ENCODE measurements around the gene GIT2.

GIT2 gene

GRCh38 chr12:109881752-109882151 is 114.4 kb downstream of the GIT2 start:
- no peak for TF ChIP-seq CTCF (conservative IDR thresholded peaks at IDR 0.05; ENCODE audit: low read depth, low read length)
- DNase-seq (ENCODE audit: low read depth), result no peak
- no peak overlapping the region for H3K4me3 ChIP-seq (ENCODE audit: low read length)

GRCh38 chr12:109880938-109881337 is 115.2 kb downstream of the GIT2 start:
- DNase-seq (ENCODE audit: low read depth), result no peak
- TF ChIP-seq CTCF (conservative IDR thresholded peaks at IDR 0.05; ENCODE audit: low read depth, low read length), result no peak
- peak overlapping the region; percentile 66 for H3K4me3 ChIP-seq (ENCODE audit: low read length)

GRCh38 chr12:109880043-109880931 is 115.9 kb downstream of the GIT2 start, which contains the start of gene GLTP:
GLTP (minus strand) TSS chr12:109880541; CDS start chr12:109880374, 167 bp downstream.
- TF ChIP-seq CTCF (conservative IDR thresholded peaks at IDR 0.05; ENCODE audit: low read depth, low read length), result peak; percentile 16

More at GRCh38 chr12:109880043-109880931, 115.9 kb downstream of the GIT2 start, which contains the start of gene GLTP:
- no peak for DNase-seq (ENCODE audit: low read depth)
- peak within 1 kb of the TSS; percentile 94 for H3K4me3 ChIP-seq (ENCODE audit: low read length)
